Neuron (in vitro differentiated cells): ENCODE data around the gene MDM1.

Experiments used
- H2AFZ ChIP-seq: one replicate; pipeline ENCODE4 v1.6.1; 2013; ENCODE audit warnings: low read depth, mild to moderate bottlenecking, inconsistent platforms, low read length, moderate library complexity
- H3K27me3 ChIP-seq: one replicate; pipeline ENCODE4 v1.6.1; 2013; ENCODE audit warnings: low read length; ENCODE audit not compliant: insufficient read depth
- H3K36me3 ChIP-seq: one replicate; pipeline ENCODE4 v1.6.1; 2013; ENCODE audit warnings: low read length; ENCODE audit not compliant: insufficient read depth
- H3K4me1 ChIP-seq: one replicate; pipeline ENCODE4 v1.6.1; 2013; ENCODE audit warnings: low read length; ENCODE audit not compliant: insufficient read depth
- H3K4me3 ChIP-seq: 2 replicates; pipeline ENCODE4 v1.5.1; 2013; ENCODE audit warnings: mild to moderate bottlenecking, low read length, moderate library complexity
- H3K9me3 ChIP-seq: one replicate; pipeline ENCODE4 v1.6.1; 2013; ENCODE audit warnings: low read length

The MDM1 gene

DNA sequence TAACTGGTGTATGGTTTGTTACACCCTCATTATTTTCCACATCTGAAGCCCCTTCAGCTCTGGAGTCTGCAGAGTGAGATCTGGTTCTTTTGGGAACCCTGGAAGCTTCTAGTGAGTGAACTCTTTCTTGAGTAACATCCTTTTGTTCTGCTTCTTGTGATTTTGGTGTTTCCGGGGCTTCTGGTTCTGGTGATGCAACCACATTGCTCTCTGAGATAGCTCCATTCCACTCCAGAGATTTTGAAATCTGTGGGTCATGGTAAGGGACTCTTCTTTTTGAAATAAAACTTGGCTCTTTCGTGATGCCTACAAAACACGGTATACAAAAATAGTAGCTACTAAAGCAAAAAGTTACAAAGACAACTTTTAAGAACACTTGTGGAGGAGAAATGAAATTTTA is 5.4 kb downstream of the MDM1 start:
- Histone ChIP-seq H3K9me3 (no peaks in the 10 kb centered on the region), H3K4me1 (peaks cover 8% of the 10 kb centered on the region), H3K27me3 (no peaks in the 10 kb centered on the region), H2AFZ (no peak overlapping the region), H3K36me3 (peaks cover 15% of the 10 kb centered on the region), H3K4me3 (no peak overlapping the region)

DNA sequence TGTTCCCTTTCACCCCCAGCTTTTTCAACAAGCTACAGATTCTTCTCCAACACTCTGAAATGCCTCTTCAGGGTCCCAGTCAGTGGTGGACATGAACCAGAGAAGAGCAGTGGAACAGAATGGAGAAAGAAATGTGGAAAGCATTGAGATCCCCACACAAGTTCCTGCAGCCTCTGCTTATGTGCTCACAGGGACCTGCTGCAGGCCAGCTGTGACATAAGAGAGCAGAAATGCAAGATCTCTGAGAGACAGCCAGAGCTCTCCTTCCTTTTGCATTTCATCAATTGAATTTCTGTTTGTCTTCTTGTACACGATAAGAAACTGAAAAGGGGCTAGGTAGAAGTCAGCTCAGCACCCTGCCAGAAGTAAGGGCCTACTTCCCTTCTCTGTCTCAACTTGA is 6.2 kb downstream of the MDM1 start:
- H3K9me3 ChIP-seq, result no peaks in the 10 kb centered on the region
- no peak overlapping the region for H3K4me3 ChIP-seq
- no peak overlapping the region for H2AFZ ChIP-seq
- no peaks in the 10 kb centered on the region for H3K27me3 ChIP-seq
- H3K4me1 ChIP-seq, result peaks cover 2% of the 10 kb centered on the region
- peaks cover 15% of the 10 kb centered on the region for H3K36me3 ChIP-seq

DNA sequence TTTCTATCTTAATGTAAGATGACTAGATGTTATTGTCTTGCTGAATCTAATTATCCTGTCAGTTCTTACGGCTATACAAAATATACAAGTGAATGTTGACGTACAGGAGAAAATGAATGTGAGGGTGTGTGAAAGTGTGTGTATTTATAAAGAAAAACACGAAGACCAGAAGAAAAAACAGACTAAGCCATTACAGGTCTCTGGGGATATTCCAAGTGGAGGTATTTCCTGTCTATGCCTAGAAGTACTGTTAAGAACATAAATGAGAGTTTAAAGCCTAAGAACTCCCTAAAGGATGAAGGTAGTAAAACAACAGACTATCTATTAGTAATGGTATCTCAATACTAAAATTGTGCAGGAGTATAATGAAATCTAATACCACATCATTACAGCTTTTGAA is 7.6 kb downstream of the MDM1 start:
- no peaks in the 10 kb centered on the region for H3K27me3 ChIP-seq
- H3K4me1 ChIP-seq, result peaks cover 3% of the 10 kb centered on the region
- H2AFZ ChIP-seq, result no peak overlapping the region
- no peak overlapping the region for H3K4me3 ChIP-seq
- no peaks in the 10 kb centered on the region for H3K9me3 ChIP-seq
- peaks cover 11% of the 10 kb centered on the region for H3K36me3 ChIP-seq

DNA sequence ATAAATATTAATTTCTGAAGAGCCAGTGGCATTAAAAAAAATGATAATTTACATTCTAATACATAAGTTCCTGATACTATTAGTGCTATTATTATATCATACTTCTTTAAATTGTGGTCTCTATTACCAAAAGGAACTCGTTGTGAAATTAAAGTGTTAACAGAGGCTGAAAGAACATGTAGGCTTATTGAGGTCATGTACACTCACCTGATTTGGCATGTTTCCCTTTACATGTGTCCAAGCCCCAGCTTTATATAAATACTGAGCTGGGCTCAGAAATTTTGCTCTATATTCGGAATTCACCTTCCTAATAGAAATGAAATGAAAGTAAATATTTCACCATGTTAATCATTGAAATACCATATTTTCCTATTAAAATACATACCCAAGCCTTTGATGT is 11.0 kb downstream of the MDM1 start:
- Histone ChIP-seq H3K4me3 (no peak overlapping the region), H3K36me3 (peaks cover 8% of the 10 kb centered on the region), H3K4me1 (peaks cover 3% of the 10 kb centered on the region), H3K27me3 (no peaks in the 10 kb centered on the region), H3K9me3 (no peaks in the 10 kb centered on the region), H2AFZ (no peak overlapping the region)

DNA sequence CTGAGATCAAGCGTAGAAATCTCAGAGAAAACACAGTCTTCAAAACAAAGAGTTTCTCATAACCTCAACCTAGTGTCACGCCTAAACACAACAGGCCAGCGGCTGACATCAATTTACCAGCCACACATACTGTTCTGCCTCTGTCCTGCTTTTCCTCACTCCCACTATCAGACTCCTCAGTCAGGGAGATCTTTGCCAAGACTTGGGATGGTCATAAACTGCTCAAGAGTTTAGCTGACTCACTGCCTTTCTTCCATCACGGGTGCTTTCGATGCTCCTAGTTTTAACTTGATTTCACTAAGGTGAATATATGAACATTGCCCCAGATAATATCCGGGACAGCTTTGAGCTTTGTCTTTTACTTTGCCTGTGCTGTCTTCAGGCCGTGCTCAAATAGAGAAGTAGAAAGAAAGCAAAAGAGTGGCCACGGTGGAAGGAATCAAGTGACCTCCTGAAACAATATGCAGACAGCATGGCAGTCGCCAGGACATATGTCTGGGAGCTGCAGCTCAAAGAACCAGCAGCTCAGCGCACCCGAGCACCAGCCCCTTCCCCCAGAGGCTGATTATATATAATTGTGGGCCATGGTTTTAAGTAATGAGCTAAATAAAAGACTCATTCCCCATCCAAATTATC is 12.1 kb downstream of the MDM1 start:
- no peak overlapping the region for H3K4me3 ChIP-seq
- peaks cover 8% of the 10 kb centered on the region for H3K36me3 ChIP-seq
- no peaks in the 10 kb centered on the region for H3K9me3 ChIP-seq
- no peak overlapping the region for H2AFZ ChIP-seq
- H3K27me3 ChIP-seq, result no peaks in the 10 kb centered on the region
- peaks cover 3% of the 10 kb centered on the region for H3K4me1 ChIP-seq

DNA sequence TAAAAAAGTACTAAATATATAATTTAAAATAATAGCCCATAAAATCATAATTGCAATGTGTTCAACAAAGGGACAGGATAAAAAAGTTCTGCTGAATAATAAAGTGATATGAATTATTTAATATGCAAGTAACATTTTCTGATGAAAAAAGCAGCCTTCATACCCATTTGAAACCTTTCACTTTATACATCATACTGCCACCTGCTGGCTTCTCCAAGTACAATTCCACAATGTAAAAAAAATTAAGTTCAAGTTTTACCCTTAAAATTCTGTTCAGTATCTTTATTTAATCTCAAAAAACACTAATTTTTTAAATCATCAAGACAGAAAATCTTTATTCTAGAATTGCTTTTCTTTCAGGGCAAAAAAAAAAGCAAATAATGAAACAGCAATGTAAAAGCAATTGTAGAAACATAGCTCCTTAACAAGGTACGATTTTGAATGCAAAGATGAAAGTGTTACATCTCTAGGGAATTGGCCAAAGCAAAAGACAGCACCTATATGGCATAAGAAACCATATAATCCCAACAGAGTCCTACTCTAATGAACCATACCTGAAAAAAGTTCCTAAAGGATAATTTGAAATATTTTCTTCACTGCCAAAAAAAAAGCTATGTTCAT is 15.0 kb downstream of the MDM1 start:
- Histone ChIP-seq H2AFZ (no peak overlapping the region), H3K4me3 (no peak overlapping the region), H3K36me3 (peaks cover 23% of the 10 kb centered on the region), H3K9me3 (no peaks in the 10 kb centered on the region), H3K4me1 (peaks cover 3% of the 10 kb centered on the region), H3K27me3 (no peaks in the 10 kb centered on the region)

DNA sequence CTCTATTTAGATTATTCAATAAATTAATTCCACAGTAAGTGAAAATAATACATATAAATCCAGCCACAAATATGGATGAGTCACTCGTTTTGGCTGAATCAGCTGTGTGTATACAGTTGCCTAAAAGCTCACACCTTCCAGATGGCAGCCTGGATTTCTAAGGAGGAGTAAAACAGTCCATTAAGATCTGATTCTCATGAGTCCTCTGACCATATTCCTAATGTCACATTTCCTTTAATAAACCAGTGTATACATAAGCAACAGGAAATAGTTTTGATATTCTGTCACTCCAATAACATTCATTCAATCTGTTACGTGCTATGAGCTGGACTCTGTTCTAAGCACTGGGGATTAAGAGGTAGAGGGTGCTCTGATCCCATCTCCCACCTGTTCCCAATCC is 21.8 kb downstream of the MDM1 start:
- Histone ChIP-seq H2AFZ (no peak overlapping the region), H3K36me3 (peaks cover 54% of the 10 kb centered on the region), H3K4me3 (no peak overlapping the region), H3K27me3 (no peaks in the 10 kb centered on the region), H3K4me1 (no peaks in the 10 kb centered on the region), H3K9me3 (no peaks in the 10 kb centered on the region)

DNA sequence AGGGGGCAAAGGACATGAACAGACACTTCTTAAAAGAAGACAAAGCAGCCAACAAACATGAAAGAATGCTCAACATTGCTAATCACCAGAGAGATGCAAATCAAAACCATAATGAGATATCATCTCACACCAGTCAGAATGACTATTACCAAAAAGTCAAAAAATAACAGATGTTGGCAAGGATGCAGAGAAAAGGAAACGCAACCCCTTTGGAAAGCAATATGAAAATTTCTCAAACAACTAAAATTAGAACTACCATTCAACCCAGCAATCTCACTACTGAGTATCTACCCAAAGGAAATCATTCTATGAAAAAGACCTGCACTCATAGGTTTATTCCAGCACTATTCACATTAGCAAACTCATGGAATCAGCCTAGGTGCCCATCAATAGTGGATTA is 25.6 kb downstream of the MDM1 start:
- Histone ChIP-seq H3K27me3 (no peaks in the 10 kb centered on the region), H3K9me3 (peaks cover 2% of the 10 kb centered on the region), H3K4me1 (no peaks in the 10 kb centered on the region), H3K36me3 (peaks cover 34% of the 10 kb centered on the region), H2AFZ (no peak overlapping the region), H3K4me3 (no peak overlapping the region)

DNA sequence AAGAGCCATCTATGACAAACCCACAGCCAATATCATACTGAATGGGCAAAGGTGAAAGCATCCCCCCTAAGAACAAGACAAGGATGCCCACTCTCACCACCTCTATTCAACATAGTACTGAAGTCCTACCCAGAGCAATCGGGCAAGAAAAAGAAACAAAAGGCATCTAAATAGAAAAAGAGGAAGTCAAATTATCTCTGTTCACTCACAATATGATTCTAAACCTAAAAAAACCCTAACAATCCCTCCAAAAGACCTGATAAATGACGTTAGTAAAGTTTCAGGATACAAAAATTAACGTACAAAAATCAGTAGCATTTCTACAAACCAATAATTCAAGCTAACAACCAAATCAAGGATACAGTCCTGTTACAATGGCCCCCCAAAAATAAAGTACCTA is 26.9 kb downstream of the MDM1 start:
- H3K27me3 ChIP-seq, result no peaks in the 10 kb centered on the region
- no peak overlapping the region for H3K4me3 ChIP-seq
- peaks cover 27% of the 10 kb centered on the region for H3K36me3 ChIP-seq

DNA sequence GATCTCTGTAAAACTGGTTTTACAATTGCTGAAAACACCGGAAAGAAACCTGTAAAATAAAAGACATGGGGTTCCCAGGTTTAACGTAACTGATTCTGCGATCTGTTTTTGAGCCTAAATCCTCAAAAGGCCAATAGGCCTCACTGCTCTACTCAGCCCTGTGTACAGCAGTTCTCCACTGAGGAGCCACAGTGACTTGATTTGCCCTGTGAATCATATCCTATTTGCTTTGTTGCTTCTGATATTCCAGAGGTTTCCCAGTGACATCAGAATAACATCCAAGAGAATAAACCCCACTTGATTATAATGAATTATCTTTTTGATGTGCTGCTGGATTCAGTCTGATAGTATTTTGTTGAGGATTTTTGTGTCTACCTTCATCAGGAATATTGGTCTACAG is 27.5 kb downstream of the MDM1 start:
- peaks cover 21% of the 10 kb centered on the region for H3K36me3 ChIP-seq
- H3K9me3 ChIP-seq, result peaks cover 2% of the 10 kb centered on the region
- H3K4me1 ChIP-seq, result no peaks in the 10 kb centered on the region
- H3K27me3 ChIP-seq, result no peaks in the 10 kb centered on the region
- H2AFZ ChIP-seq, result no peak overlapping the region
- H3K4me3 ChIP-seq, result no peak overlapping the region

More for the DNA sequence above, 26.9 kb downstream of the MDM1 start:
- no peaks in the 10 kb centered on the region for H3K4me1 ChIP-seq
- H2AFZ ChIP-seq, result no peak overlapping the region
- H3K9me3 ChIP-seq, result peaks cover 2% of the 10 kb centered on the region

DNA sequence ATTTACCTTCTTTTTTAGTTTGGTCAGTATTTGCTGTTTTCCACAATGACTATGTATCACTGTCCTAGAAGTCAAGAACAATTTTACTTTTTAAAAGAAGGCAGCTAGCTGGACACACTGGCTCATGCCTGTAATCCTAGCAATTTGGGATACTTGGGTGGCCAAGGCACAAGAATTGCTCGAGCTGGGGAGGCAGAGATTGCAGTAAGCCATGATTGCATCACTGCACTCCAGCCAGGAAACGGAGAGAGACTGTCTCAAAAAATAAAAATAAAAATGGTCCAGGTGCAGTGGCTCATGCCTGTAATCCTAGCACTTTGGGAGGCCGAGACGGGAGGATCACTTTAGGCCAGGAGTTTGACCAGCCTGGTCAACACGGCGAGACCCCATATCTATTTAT is 28.3 kb downstream of the MDM1 start:
- Histone ChIP-seq H2AFZ (no peak overlapping the region), H3K4me3 (no peak overlapping the region), H3K36me3 (peaks cover 18% of the 10 kb centered on the region), H3K9me3 (peaks cover 2% of the 10 kb centered on the region), H3K4me1 (no peaks in the 10 kb centered on the region), H3K27me3 (no peaks in the 10 kb centered on the region)

DNA sequence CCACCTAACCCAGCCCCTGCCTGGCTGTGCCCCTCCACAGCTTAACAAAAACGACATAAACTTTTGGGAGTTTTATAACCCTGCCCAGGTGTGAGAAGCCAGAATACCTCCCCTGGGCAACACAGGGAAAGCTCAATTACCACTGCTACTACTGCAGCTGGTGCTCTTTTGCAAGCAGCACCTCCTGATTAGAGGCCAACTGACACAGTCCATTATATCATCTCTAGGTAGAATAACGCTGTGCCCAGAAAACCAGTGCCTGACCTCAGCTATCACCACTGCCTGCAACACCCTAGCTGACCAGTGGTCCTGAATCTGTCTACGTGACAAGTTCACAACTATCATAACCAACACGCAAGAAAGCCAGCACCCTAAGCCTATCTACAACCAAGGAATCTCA is 34.2 kb downstream of the MDM1 start:
- peaks cover 2% of the 10 kb centered on the region for H3K9me3 ChIP-seq
- no peaks in the 10 kb centered on the region for H3K27me3 ChIP-seq
- no peak overlapping the region for H2AFZ ChIP-seq
- peaks cover 1% of the 10 kb centered on the region for H3K4me1 ChIP-seq
- H3K4me3 ChIP-seq, result no peak overlapping the region
- H3K36me3 ChIP-seq, result peaks cover 8% of the 10 kb centered on the region

DNA sequence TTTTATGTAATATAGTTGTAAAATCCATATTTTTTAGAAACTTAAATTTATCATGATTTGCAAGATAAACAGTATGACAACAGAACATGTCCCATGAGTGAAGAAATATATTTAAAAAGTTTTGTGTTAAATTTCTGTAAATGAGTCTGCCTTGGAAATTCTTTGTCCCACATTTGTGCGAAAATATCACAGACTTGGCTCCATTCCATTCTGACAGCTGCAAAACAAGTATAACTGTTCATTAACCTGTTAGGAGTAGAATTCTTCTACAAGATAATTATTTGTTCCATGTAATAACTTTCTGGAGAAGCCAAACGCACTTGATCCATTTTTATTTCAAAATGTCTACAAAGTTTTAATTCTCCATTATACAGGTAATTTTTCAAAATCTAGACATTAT is 37.9 kb downstream of the MDM1 start:
- no peak overlapping the region for H3K4me3 ChIP-seq
- no peak overlapping the region for H2AFZ ChIP-seq

DNA sequence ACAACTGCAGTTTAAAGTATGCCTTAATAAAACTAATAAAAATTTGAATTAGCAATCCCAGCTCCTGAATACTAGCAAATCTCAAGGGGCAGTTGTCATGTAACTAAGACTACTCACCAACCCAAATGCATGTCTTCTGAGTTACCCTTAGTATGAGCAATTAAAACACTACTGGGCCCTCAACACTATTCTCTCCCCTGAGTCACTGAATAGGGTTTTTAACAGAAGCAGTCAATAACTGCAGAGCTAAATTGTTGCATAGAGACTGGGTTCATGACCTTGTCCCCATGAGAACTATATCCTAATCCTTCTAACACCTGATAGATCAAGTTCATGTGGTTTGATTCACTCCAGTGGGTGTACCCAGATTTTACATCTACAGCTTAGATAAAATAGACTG is 38.8 kb downstream of the MDM1 start:
- H3K27me3 ChIP-seq, result no peaks in the 10 kb centered on the region
- no peak overlapping the region for H3K4me3 ChIP-seq
- no peak overlapping the region for H2AFZ ChIP-seq
- H3K9me3 ChIP-seq, result no peaks in the 10 kb centered on the region
- peaks cover 1% of the 10 kb centered on the region for H3K4me1 ChIP-seq
- no peaks in the 10 kb centered on the region for H3K36me3 ChIP-seq

More for the DNA sequence above, 37.9 kb downstream of the MDM1 start:
- Histone ChIP-seq H3K36me3 (no peaks in the 10 kb centered on the region), H3K4me1 (peaks cover 1% of the 10 kb centered on the region), H3K9me3 (no peaks in the 10 kb centered on the region), H3K27me3 (no peaks in the 10 kb centered on the region)
